Measurements from ENCODE around the gene ZNF771. TPM values are rescaled to one million over a fixed set of nuclear protein-coding genes. Genes with fewer than 3 reads are reported as not detected.

Gene ZNF771
- polyA plus RNA-seq, 1 donor (not counting 4 experiments of a cell fraction or from before 2014, with no cell fraction given), result 4.0 TPM

DNA sequence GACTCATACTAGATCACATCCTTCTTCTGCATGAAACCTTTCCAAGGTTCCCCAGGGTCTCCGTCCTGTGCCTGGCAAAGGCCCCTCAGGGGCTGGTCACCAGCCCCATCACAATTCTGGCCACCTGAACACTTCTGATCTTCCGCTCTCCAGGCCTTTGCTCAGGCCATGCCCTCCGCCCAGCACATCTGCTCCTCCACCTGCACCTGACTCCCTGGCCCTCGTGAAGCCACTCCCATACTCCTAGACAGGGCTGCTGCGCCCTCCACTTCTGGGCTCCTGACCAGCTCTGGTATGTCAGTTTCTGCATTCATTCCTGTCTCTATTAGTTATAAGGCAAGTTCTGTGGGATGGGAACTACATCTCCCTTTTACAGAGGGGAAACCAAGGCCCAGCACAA is 34.7 kb upstream of the ZNF771 start:
- DNase-seq (ENCODE audit: low read depth, low spot score) (no peak), FAIRE-seq (no peak)
- no peaks in the 10 kb centered on the region for H3K9me3 ChIP-seq (ENCODE audit: control insufficient read depth, low read depth, low read length)
- H3K36me3 ChIP-seq (ENCODE audit: control insufficient read depth in 2 of 2, extremely low read depth in 1 of 2, insufficient read depth in 2 of 2, low read length in 2 of 2), result peaks cover 0 to 2% of the 10 kb centered on the region in 2 experiments
- no peak overlapping the region for H2AFZ ChIP-seq (ENCODE audit: control insufficient read depth, low read length)
- peaks cover under 1% of the 10 kb centered on the region for H3K9me1 ChIP-seq (ENCODE audit: control insufficient read depth, extremely low read depth, insufficient read depth, low read length)
- peaks cover 7% of the 10 kb centered on the region for H4K20me1 ChIP-seq (ENCODE audit: control insufficient read depth, extremely low read depth, insufficient read depth, low read length)
- peaks cover 24% of the 10 kb centered on the region for H3K79me2 ChIP-seq (ENCODE audit: control insufficient read depth, insufficient read depth, low read length)
- H3K4me3 ChIP-seq (ENCODE audit: control insufficient read depth in 2 of 3, extremely low read depth in 1 of 3, insufficient read depth in 2 of 3, low read depth in 1 of 3, low read length in 3 of 3), result no peak overlapping the region
- dilution Hi-C loops (cut with MboI; ENCODE audit: extremely low pct_ligation_motif_present, low sequenced_read_pairs), result no loop called here
- H3K4me2 ChIP-seq (ENCODE audit: control insufficient read depth, extremely low read depth, insufficient read depth, low read depth, low read length), result no peak overlapping the region
- H3K4me1 ChIP-seq (ENCODE audit: control insufficient read depth, extremely low read depth, insufficient read depth, low read length), result peaks cover 20% of the 10 kb centered on the region
- H3K27me3 ChIP-seq (ENCODE audit: control insufficient read depth, extremely low read depth, insufficient read depth, low read length), result no peaks in the 10 kb centered on the region
- H3K9ac ChIP-seq (ENCODE audit: control insufficient read depth, extremely low read depth, insufficient read depth, low read length), result no peak overlapping the region
- TF ChIP-seq EZH2 (IDR thresholded peaks at IDR 0.05; ENCODE audit: low read length), result no peak
- TF ChIP-seq, protein P1, sequence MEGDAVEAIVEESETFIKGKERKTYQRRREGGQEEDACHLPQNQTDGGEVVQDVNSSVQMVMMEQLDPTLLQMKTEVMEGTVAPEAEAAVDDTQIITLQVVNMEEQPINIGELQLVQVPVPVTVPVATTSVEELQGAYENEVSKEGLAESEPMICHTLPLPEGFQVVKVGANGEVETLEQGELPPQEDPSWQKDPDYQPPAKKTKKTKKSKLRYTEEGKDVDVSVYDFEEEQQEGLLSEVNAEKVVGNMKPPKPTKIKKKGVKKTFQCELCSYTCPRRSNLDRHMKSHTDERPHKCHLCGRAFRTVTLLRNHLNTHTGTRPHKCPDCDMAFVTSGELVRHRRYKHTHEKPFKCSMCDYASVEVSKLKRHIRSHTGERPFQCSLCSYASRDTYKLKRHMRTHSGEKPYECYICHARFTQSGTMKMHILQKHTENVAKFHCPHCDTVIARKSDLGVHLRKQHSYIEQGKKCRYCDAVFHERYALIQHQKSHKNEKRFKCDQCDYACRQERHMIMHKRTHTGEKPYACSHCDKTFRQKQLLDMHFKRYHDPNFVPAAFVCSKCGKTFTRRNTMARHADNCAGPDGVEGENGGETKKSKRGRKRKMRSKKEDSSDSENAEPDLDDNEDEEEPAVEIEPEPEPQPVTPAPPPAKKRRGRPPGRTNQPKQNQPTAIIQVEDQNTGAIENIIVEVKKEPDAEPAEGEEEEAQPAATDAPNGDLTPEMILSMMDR (optimal IDR thresholded peaks at IDR 0.05 in 1 of 3, IDR thresholded peaks at IDR 0.05 in 1 of 3, conservative IDR thresholded peaks at IDR 0.05 in 1 of 3; ENCODE audit: extremely low read depth in 1 of 3, insufficient read depth in 2 of 3, low read length in 3 of 3), result no peak
- no peak overlapping the region for H3K27ac ChIP-seq (ENCODE audit: control insufficient read depth, insufficient read depth, low read length)

DNA sequence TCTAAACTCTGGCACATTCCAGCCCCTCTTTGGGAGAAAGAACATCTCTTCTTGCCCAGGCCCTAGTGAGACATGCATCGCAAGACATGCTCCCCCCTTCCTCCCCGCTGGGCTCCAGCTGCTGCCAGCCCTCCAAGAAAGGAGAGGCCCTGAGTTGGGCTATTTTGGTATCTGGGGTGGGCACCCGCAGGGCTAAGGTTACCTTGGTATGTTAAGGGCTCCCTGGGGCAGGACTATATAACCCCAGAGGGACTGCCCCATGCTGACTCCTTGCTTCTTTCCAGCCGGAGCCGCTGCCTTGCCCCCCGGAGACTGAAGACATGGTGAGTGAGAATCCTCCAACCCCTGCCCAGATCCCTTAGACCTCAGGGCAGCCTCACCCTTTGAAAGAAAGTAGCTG is 32.9 kb upstream of the ZNF771 start, which contains the start of gene MYL11:
Gene MYL11, plus strand, starts transcription at position 265 of the 400 bp plus-strand sequence. Its CDS starts 56 bp downstream, at position 321.
- H3K36me3 ChIP-seq (ENCODE audit: control insufficient read depth in 2 of 2, extremely low read depth in 1 of 2, insufficient read depth in 2 of 2, low read length in 2 of 2), result no peaks in the 10 kb centered on the region
- no peak for TF ChIP-seq EZH2 (IDR thresholded peaks at IDR 0.05; ENCODE audit: low read length)
- TF ChIP-seq, protein P1 (optimal IDR thresholded peaks at IDR 0.05 in 1 of 3, IDR thresholded peaks at IDR 0.05 in 1 of 3, conservative IDR thresholded peaks at IDR 0.05 in 1 of 3; ENCODE audit: extremely low read depth in 1 of 3, insufficient read depth in 2 of 3, low read length in 3 of 3), result no peak
- peaks cover 6% of the 10 kb centered on the region for H3K79me2 ChIP-seq (ENCODE audit: control insufficient read depth, insufficient read depth, low read length)
- no peak for FAIRE-seq
- H3K4me3 ChIP-seq (ENCODE audit: control insufficient read depth in 2 of 3, extremely low read depth in 1 of 3, insufficient read depth in 2 of 3, low read depth in 1 of 3, low read length in 3 of 3), result no peak within 1 kb of the TSS
- dilution Hi-C loops (cut with MboI; ENCODE audit: extremely low pct_ligation_motif_present, low sequenced_read_pairs), result no loop called here
- no peak within 1 kb of the TSS for H3K9ac ChIP-seq (ENCODE audit: control insufficient read depth, extremely low read depth, insufficient read depth, low read length)
- no peaks in the 10 kb centered on the region for H3K9me1 ChIP-seq (ENCODE audit: control insufficient read depth, extremely low read depth, insufficient read depth, low read length)
- no peaks in the 10 kb centered on the region for H3K9me3 ChIP-seq (ENCODE audit: control insufficient read depth, low read depth, low read length)
- no peak within 1 kb of the TSS for H3K27ac ChIP-seq (ENCODE audit: control insufficient read depth, insufficient read depth, low read length)
- H3K4me2 ChIP-seq (ENCODE audit: control insufficient read depth, extremely low read depth, insufficient read depth, low read depth, low read length), result no peak within 1 kb of the TSS
- no peak within 1 kb of the TSS for H2AFZ ChIP-seq (ENCODE audit: control insufficient read depth, low read length)
- H4K20me1 ChIP-seq (ENCODE audit: control insufficient read depth, extremely low read depth, insufficient read depth, low read length), result no peaks in the 10 kb centered on the region
- DNase-seq (ENCODE audit: low read depth, low spot score), result no peak
- H3K4me1 ChIP-seq (ENCODE audit: control insufficient read depth, extremely low read depth, insufficient read depth, low read length), result peaks cover 15% of the 10 kb centered on the region
- H3K27me3 ChIP-seq (ENCODE audit: control insufficient read depth, extremely low read depth, insufficient read depth, low read length), result no peaks in the 10 kb centered on the region
